HG03060 (cell line): ENCODE data around the gene RMI1.

Experiments
- ATAC-seq: cut with Tn5 transposase; IDR thresholded peaks from one replicate; pipeline ENCODE4 v1.9.1; 2021; ENCODE audit warnings: low read depth, moderate number of reproducible peaks; ENCODE audit not compliant: unreplicated experiment

RMI1 gene

GRCh38 chr9:83966209-83966582, 14.4 kb upstream of the RMI1 start:
- no peak for ATAC-seq

GRCh38 chr9:83967073-83967472, 13.5 kb upstream of the RMI1 start:
- no peak for ATAC-seq

DNA sequence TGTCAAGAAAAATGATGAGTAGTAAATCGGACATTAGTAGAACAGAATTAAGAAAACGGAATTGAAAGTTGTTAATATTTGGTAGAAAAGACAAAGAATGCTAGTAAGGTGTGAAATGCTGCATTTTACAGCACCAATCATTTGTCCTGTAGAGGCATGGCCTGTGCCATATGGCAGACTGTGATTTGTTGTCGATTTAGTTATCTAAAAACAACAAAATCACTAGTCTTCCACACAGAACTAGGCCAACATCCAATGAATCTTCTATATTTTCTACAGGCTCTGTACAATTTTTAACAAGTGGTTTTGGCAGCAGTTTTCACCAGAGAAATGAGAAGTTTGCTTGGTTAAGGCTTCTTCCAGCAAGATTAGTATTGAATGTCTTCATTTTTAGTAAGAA, 11.0 kb upstream of the RMI1 start:
- no peak for ATAC-seq

GRCh38 chr9:83971485-83971884, 9.1 kb upstream of the RMI1 start:
- ATAC-seq = no peak

- ATAC-seq = no peak
These were observed 8.3 kb upstream of the RMI1 start for GRCh38 chr9:83972286-83972685.

- no peak for ATAC-seq
These were observed 5.3 kb upstream of the RMI1 start for GRCh38 chr9:83975300-83975699.

- no peak for ATAC-seq
These were observed 4.2 kb upstream of the RMI1 start for GRCh38 chr9:83976372-83976771.

DNA sequence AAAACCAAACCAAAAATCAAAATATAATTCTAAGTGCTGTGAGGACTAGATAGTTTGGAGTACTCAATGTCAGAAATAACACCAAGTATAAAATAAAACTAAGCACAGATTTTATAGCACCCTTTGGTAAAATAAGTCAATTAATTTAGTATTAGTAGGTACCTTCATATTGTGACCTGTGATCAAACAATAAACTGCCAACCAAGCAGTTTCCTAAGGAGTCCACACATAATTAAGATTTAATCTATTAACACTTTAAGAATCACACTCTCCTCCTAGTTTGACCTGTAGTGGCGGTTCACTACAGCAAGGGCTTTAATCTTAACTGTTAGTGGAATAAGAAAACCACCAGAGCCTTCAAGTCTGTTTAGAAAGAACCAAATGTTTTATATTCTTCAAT, 3.4 kb upstream of the RMI1 start:
- ATAC-seq = no peak

- no peak for ATAC-seq
These were observed 1.4 kb upstream of the RMI1 start for GRCh38 chr9:83978992-83979811.

GRCh38 chr9:83979812-83980394, 702 bp upstream of the RMI1 start, which contains the start of gene HNRNPK:
HNRNPK (minus strand) TSS chr9:83980215; CDS start chr9:83978252, 1,963 bp downstream.
- ATAC-seq = peak; percentile 69

DNA sequence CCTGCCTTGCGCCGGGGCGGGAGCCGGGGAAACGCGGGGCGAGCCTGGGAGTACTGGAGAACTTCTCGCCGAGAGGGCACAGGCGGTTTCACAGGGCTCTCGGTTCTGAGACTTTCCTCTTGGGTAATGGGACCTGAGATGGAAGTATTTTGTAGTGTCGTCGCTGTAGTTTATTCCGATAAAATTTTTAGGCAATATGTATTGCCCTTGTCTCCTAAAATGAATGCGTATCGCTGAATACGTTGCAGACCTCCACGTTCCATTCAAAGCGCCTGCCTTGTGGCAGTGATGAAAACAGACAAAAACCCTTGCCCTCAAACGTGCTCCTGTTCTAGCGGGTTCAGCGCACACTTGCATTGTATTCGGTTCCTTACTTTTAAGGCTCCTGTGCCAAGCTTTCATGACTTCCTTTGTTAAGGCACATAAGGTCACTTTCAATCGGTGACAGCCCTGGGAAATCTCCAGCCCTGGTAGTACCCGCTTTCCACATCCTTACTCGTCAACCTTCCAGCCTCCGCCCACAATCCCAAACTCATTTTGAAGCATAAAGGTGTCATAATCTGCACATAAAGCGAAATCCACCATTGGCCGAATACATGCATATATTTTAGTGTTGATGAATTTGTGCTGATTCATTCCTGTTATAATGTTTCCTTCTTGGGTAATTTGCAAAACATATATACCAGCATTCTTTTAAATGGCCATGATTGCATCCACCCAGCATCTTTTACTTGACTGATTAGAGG, 694 bp downstream of the RMI1 start:
- ATAC-seq = no peak

DNA sequence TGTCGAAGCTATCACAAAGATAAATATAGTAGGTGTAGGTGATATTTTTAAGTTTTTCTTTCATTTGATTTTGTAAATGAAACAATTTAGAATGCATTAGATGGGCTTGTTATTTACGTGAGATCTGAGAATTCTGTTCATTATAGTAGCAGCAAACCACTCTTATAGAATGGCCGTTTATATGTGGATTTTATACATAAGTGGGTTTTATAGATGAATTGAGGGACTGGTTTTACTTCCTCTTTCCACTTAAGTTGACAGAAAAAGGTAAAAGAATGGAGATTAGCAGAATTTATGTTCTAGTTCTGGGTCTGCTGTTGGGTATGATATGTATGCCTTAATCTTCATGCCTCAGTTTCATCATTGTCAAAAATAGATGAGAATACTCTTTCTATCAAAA, 5.6 kb downstream of the RMI1 start:
- no peak for ATAC-seq

- no peak for ATAC-seq
These were observed 6.3 kb downstream of the RMI1 start for GRCh38 chr9:83986765-83987401.

DNA sequence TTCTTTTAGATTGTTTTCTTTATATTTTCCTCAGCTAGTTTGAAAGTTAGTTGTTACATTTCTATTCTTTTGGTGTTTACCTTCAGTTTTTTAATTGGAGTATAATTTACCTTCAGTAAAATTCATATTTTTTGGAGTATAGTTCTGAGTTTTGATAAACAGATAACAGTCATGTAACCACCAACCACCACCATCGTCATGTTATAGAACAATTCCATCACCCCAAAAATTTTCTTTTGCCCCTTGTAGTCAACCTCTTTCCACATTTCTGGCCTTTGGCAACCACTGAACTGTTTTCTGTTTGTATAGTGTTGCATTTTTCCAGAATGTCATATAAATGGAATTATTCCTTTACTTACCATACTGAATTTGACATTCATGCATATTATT, 6.8 kb downstream of the RMI1 start:
- ATAC-seq = no peak

DNA sequence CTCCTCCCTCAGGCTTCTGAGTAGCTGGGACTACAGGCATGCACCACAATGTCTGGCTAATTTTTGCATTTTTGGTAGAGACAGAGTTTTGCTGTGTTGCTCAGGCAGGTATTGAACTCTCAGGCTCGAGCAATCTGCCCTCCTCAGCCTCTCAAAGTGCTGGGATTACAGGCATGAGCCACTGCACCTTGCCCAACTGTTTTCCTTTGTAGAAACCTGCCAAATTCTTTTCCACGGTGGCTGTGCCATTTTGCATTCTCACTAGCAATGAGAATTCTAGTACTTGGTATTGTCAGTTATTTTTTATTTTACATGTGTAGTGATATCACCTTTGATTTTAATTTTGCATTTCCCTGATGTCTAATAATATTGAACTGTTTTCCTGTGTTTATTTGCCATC, 7.8 kb downstream of the RMI1 start:
- no peak for ATAC-seq

GRCh38 chr9:83991355-83991754, 10.8 kb downstream of the RMI1 start:
- no peak for ATAC-seq

DNA sequence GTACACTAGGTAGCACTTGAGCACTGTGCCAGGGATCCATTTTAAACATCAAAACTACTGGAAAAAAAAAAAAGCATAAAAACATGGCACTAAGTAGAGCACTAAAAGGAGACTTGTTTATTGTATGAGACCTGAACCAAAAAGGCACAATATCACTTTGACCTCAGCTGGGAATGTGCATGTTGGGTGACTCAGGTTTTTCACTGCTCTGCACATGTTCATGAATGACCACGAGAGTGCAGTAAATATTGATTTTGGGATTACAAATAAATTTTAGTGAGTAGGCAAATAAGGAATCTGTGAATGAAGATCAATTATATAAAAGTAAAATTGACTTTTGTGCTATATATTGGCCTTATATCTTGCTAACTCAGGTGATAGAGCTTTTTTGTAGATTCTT, 11.8 kb downstream of the RMI1 start:
- no peak for ATAC-seq

DNA sequence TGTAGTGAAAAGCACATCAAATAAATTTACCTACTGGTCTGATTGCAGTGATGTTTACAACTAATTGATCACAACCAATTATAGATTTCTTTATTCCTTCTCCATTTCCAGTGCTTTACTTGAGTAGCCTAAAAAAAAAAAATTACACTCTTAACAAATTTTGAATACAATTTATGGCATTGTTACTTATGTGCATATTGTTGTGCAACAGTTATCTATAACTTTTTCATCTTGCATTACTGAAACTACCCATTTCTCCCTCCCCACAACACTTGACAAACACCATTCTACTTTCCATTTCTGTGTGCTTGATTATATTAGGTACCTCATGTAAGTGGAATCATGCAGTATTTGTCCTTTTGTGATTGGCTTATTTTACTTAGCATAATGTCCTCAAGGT, 12.3 kb downstream of the RMI1 start:
- no peak for ATAC-seq

DNA sequence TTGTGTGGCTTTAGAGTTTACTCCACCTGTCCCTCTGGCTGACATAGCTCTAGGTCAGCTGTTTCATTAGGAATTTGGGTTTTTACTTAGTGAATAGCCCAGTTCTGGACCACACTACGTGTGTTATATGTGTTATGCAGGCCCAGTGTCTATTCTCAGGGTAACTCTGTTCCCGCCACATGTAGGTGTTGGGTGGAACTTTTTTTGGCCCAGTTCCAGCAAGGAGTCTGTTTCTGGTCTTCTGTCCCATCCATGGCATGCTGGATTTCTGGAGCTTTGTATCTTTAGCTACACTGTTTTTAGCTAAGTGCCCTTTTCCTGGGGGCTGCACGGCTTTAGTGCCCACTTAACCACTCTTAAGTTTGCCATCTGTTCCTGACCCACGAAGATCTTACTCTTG, 15.5 kb downstream of the RMI1 start:
- no peak for ATAC-seq

DNA sequence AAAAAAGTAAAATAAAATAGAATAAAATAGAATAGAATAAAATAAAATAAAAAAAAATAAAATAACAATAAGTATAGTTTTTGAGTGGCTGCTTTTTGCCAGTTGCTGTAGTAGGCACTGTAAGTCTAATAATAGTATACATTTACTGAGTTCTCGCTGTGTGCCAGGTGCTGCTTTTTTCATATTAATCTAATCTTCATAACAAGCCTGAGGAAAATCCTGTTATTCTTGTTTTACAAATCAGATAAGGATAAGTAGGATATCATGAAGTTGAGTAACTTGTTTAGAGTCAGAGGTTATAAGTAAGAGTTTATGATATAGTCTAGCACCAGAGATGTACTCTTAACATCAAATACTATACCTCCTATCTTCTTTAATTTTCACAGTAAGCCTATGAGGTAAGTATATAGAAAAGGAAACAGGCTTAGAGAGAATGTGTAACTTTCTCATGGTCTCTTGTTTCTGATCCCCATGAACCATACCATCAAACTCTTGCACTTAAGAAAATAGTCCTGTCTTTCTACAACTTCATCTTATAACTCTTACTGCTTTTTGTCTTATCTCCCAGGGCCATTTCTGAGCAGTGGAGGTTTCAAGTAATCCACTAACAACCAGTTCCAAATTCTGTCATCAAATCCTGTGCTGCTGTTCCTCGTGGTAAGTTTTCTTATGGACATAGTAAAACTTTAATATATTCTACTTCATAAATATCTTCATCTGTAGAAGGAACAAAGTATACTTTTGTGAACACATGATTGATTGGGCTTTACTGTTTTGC, 18.7 kb downstream of the RMI1 start:
- ATAC-seq = no peak
